GM23338 (cell line): Measurements from ENCODE around the gene ZBTB40.

Experiments used
- CTCF ChIP-seq, 2 experiments: fragments of 200-600 bp in 1 of 2; sonication (generic) in 1 of 2; conservative IDR thresholded peaks; 2 replicates each; pipeline versions ENCODE4 v1.5.1 to v1.6.1; 2016 to 2017; ENCODE audit warnings: antibody characterized with exemption in 2 of 2, low read depth in 2 of 2, mild to moderate bottlenecking in 2 of 2, moderate library complexity in 1 of 2
- EZH2phosphoT487 ChIP-seq: fragments of 200-600 bp; sonication (generic); IDR thresholded peaks from one replicate; pipeline ENCODE4 v1.8.1; 2018; ENCODE audit warnings: antibody characterized with exemption; ENCODE audit not compliant: unreplicated experiment

- TF ChIP-seq CTCF (conservative IDR thresholded peaks at IDR 0.05; ENCODE audit: low read depth in 2 of 2) (no peak), EZH2phosphoT487 (no peak)
Measured at GRCh38 chr1:22437573-22437972, 14.1 kb upstream of the ZBTB40 start.
